Endothelial cell of umbilical vein (primary cell): ENCODE results near the gene MED8. TPM values are rescaled to one million over a fixed set of nuclear protein-coding genes. Genes with fewer than 3 reads are reported as not detected.

Source experiments
- BruUV-seq: library from RNA; stranded (reverse); fragments of 400-500 nt; replicated peaks from 2 replicates; lab custom pipeline; 2021; lab: Mats Ljungman, UMichigan
- CTCF ChIA-PET: fragments of 300-600, 350-600 bp; sonication (Branson Sonifier 250); formaldehyde crosslinking; loops from one replicate; lab custom pipeline; 2021; ENCODE audit warnings: antibody characterized with exemption, inconsistent platforms; lab: Charles Lee
- POLR2A ChIA-PET: fragments of 300-600, 350-600 bp; sonication (Branson Sonifier 250); formaldehyde crosslinking; loops from one replicate; lab custom pipeline; 2021; ENCODE audit warnings: antibody characterized with exemption, inconsistent platforms; lab: Charles Lee
- DNase-seq: peaks from one replicate; pipeline ENCODE4 v3.0.0-alpha.2; 2011; ENCODE audit warnings: low read depth, low spot score
- FAIRE-seq: peaks from 2 replicates; lab custom pipeline; 2011; peaks lifted over from hg19 to GRCh38; lab: Jason Lieb, UNC
- H2AFZ ChIP-seq: 2 replicates; pipeline ENCODE4 v1.6.0; 2012; ENCODE audit warnings: low read depth, low read length, control low read depth, inconsistent platforms
- H3K27ac ChIP-seq: 2 replicates; pipeline ENCODE4 v1.5.1; 2011; ENCODE audit warnings: low read depth, mild to moderate bottlenecking, control low read depth, low read length, moderate library complexity; ENCODE audit not compliant: insufficient read depth
- H3K27me3 ChIP-seq, 2 experiments: 2 replicates each; pipeline versions ENCODE4 v1.6.0 to v1.6.1; 2011; ENCODE audit warnings: low read length in 2 of 2, mixed read lengths in 1 of 2; ENCODE audit not compliant: control insufficient read depth in 2 of 2, insufficient read depth in 2 of 2
- H3K36me3 ChIP-seq, 2 experiments: 2 replicates in 1 of 2; 3 replicates in 1 of 2; pipeline ENCODE4 v1.5.1; 2011; ENCODE audit warnings: low read length in 2 of 2, mild to moderate bottlenecking in 1 of 2, moderate library complexity in 1 of 2; ENCODE audit not compliant: control insufficient read depth in 2 of 2, insufficient read depth in 2 of 2; ENCODE audit errors: extremely low read depth in 1 of 2
- H3K4me1 ChIP-seq: 3 replicates; pipeline ENCODE4 v1.5.1; 2011; ENCODE audit warnings: mild to moderate bottlenecking, low read length; ENCODE audit not compliant: control insufficient read depth, insufficient read depth; ENCODE audit errors: extremely low read depth
- H3K4me2 ChIP-seq: 2 replicates; pipeline ENCODE4 v1.6.1; 2011; ENCODE audit warnings: low read length, control low read depth, mixed read lengths; ENCODE audit not compliant: insufficient read depth
- H3K4me3 ChIP-seq, 3 experiments: fragments of 200-600 bp in 1 of 3; sonication (generic), shearing (Covaris generic) in 1 of 3; replicated peaks in 1 of 3; 2 replicates each; pipeline ENCODE4 v1.5.1; 2011 to 2016; ENCODE audit warnings: control low read depth in 3 of 3, low read length in 3 of 3, mild to moderate bottlenecking in 2 of 3, inconsistent platforms in 1 of 3, low read depth in 1 of 3, moderate library complexity in 1 of 3; ENCODE audit not compliant: insufficient read depth in 1 of 3
- H3K79me2 ChIP-seq: 2 replicates; pipeline ENCODE4 v1.6.0; 2012; ENCODE audit warnings: low read length, inconsistent platforms; ENCODE audit not compliant: control insufficient read depth, insufficient read depth
- H3K9ac ChIP-seq: replicated peaks from 2 replicates; pipeline ENCODE3; 2011; ENCODE audit warnings: low read length, control low read depth; ENCODE audit not compliant: insufficient read depth; ENCODE audit errors: extremely low read depth
- H3K9me1 ChIP-seq: replicated peaks from 3 replicates; pipeline ENCODE4 v1.6.0; 2011; ENCODE audit warnings: mild to moderate bottlenecking, low read length; ENCODE audit not compliant: control insufficient read depth, insufficient read depth; ENCODE audit errors: extremely low read depth
- H3K9me3 ChIP-seq: replicated peaks from 2 replicates; pipeline ENCODE4 v1.5.1; 2012; ENCODE audit warnings: low read length, inconsistent platforms; ENCODE audit not compliant: control insufficient read depth, insufficient read depth
- H4K20me1 ChIP-seq: replicated peaks from 2 replicates; pipeline ENCODE3; 2011; ENCODE audit warnings: mild to moderate bottlenecking, low read length; ENCODE audit not compliant: control insufficient read depth, insufficient read depth; ENCODE audit errors: extremely low read depth
- EZH2 ChIP-seq: IDR thresholded peaks from 2 replicates; pipeline ENCODE4 v1.6.1; 2012; ENCODE audit warnings: borderline replicate concordance, low read depth, mild to moderate bottlenecking, moderate library complexity, low read length, inconsistent platforms; ENCODE audit not compliant: severe bottlenecking
- FOS ChIP-seq: IDR thresholded peaks from 2 replicates; pipeline ENCODE4 v1.6.1; 2011; ENCODE audit warnings: mild to moderate bottlenecking, low read length, moderate library complexity, borderline replicate concordance; ENCODE audit not compliant: insufficient read depth
- GATA2 ChIP-seq: IDR thresholded peaks from 2 replicates; pipeline ENCODE4 v1.7.0; 2011; ENCODE audit warnings: low read depth, mild to moderate bottlenecking, moderate library complexity, mixed read lengths, low read length; ENCODE audit not compliant: insufficient read length, insufficient read depth
- JUN ChIP-seq: IDR thresholded peaks from 2 replicates; pipeline ENCODE4 v1.6.1; 2011; ENCODE audit warnings: borderline replicate concordance, low read depth; ENCODE audit not compliant: insufficient read length, insufficient read depth
- MAX ChIP-seq: IDR thresholded peaks from 2 replicates; pipeline ENCODE4 v1.6.1; 2011; ENCODE audit not compliant: insufficient read depth, insufficient read length
- MYC ChIP-seq: IDR thresholded peaks from one replicate; pipeline ENCODE4 v1.6.1; 2011; ENCODE audit warnings: mild to moderate bottlenecking, low read depth, low read length
- POLR2A ChIP-seq: IDR thresholded peaks from 2 replicates; pipeline ENCODE4 v1.6.1; 2012; ENCODE audit warnings: low read depth, mild to moderate bottlenecking, control low read depth, low read length
- POLR2AphosphoS5 ChIP-seq: IDR thresholded peaks from 2 replicates; pipeline ENCODE4 v1.6.1; 2012; ENCODE audit warnings: low read depth, mild to moderate bottlenecking, control low read depth, low read length, moderate library complexity; ENCODE audit not compliant: insufficient read depth
- dilution Hi-C: fragments of 300-500 bp; cut with MboI; formaldehyde crosslinking; loops from one replicate; pipeline ENCODE4 v1.15.0; 2019; ENCODE audit warnings: low sequenced_read_pairs; ENCODE audit not compliant: extremely low pct_ligation_motif_present
- intact Hi-C: fragments of 100-400 bp; cut with micrococcal nuclease; formaldehyde crosslinking; loops from one replicate; pipeline ENCODE4 v1.10.0; 2022
- polyA plus RNA-seq, 4 experiments: library from polyadenylated mRNA; depleted of rRNA in 3 of 4; stranded (reverse) in 3 of 4; unstranded in 1 of 4; fragments of >200 nt; gene quantifications; 2 replicates each; pipeline versions ENCODE4 v1.2.1 to v1.2.3, GENCODE V29; 2011 to 2012; ENCODE audit warnings: missing spikeins in 1 of 4
- total RNA-seq: library from RNA; stranded (reverse); gene quantifications from 2 replicates; pipeline ENCODE4 v1.2.3, GENCODE V29; 2021
- TF ChIP-seq, protein P1 (sequence below), 2 donors: IDR thresholded peaks; 1 replicate in 1 of 2; 2 replicates in 1 of 2; pipeline ENCODE4 v1.5.1; 2011; ENCODE audit warnings: low read length in 2 of 2, mild to moderate bottlenecking in 2 of 2, moderate library complexity in 2 of 2, control low read depth in 1 of 2, inconsistent platforms in 1 of 2, low read depth in 1 of 2; ENCODE audit not compliant: insufficient read depth in 1 of 2; ENCODE audit errors: extremely low read depth in 1 of 2

MED8 gene
- total and polyA plus RNA-seq, 2 donors (not counting 3 experiments of a cell fraction or from before 2014, with no cell fraction given): 19.6 to 45.6 TPM

DNA sequence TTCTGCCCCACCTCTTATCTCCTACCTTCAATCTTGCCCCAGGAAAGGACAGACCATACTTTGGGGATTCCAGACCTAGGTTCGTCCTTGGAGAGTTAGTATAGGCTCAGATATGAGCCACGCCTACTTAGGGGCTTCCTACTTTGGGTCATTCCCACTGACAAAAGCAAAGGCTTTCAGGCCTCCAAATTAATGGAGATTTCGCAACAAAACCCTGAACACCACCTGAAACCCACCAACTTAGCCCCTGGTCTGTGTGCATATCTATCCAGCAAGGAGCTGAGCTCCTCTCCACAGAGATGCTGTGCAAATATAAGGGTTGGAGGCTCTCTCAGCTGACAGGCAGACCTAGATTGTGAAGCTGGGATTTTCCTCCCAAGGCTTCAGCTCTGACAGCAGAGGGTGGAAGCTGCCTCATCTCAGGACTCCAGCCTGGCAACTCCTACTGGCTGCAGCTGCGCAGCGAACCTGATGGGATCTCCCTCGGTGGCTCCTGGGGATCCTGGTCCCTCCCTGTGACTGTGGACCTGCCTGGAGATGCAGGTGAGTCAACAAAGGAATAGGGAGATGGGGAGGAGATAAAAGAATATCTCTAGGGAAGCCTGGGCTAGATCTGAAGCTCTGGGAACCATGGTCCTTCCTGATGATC lies 49.9 kb downstream of the MED8 start:
- Histone ChIP-seq H4K20me1 (no peaks in the 10 kb centered on the region), H3K36me3 (no peaks in the 10 kb centered on the region), H3K27ac (no peak overlapping the region), H3K9me1 (no peaks in the 10 kb centered on the region), H3K27me3 (peaks cover 0 to 2% of the 10 kb centered on the region in 2 experiments), H3K9me3 (no peaks in the 10 kb centered on the region), H3K4me3 (no peak overlapping the region), H3K9ac (no peak overlapping the region), H3K79me2 (no peaks in the 10 kb centered on the region), H2AFZ (no peak overlapping the region), H3K4me1 (no peaks in the 10 kb centered on the region), H3K4me2 (no peak overlapping the region)
- ChIA-PET POLR2A (no interaction called here), CTCF (interaction anchor here (0.9 to 1.5 kb wide), 2 partner anchors 10 to 37 kb away, joined by 4 to 5 read pairs; no protein-coding TSS in a partner anchor)
- FAIRE-seq: no peak
- dilution Hi-C loops: no loop called here
- intact Hi-C loops: no loop called here
- TF ChIP-seq FOS: no peak
- TF ChIP-seq, protein P1, sequence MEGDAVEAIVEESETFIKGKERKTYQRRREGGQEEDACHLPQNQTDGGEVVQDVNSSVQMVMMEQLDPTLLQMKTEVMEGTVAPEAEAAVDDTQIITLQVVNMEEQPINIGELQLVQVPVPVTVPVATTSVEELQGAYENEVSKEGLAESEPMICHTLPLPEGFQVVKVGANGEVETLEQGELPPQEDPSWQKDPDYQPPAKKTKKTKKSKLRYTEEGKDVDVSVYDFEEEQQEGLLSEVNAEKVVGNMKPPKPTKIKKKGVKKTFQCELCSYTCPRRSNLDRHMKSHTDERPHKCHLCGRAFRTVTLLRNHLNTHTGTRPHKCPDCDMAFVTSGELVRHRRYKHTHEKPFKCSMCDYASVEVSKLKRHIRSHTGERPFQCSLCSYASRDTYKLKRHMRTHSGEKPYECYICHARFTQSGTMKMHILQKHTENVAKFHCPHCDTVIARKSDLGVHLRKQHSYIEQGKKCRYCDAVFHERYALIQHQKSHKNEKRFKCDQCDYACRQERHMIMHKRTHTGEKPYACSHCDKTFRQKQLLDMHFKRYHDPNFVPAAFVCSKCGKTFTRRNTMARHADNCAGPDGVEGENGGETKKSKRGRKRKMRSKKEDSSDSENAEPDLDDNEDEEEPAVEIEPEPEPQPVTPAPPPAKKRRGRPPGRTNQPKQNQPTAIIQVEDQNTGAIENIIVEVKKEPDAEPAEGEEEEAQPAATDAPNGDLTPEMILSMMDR (IDR thresholded peaks at IDR 0.05; ENCODE audit: extremely low read depth in 1 of 2, insufficient read depth in 1 of 2, low read depth in 1 of 2, low read length in 2 of 2): no peak
- TF ChIP-seq EZH2: no peak
- TF ChIP-seq POLR2AphosphoS5: no peak
- no peak for TF ChIP-seq MYC
- TF ChIP-seq MAX: no peak
- TF ChIP-seq POLR2A: no peak
- no peak for TF ChIP-seq JUN
- no peak for TF ChIP-seq GATA2
- no peak for DNase-seq
- BruUV-seq: no TSS peak
